ENCODE data around the gene PERCC1.

Gene PERCC1

GRCh38 chr16:1433263-1433560, 2.3 kb downstream of the PERCC1 start:
- DNase-seq (ENCODE audit: extremely low read depth, low read depth), result no peak
- no peak overlapping the region for H3K4me3 ChIP-seq (replicated peaks; ENCODE audit: low read depth, low read length)
- TF ChIP-seq CTCF (IDR thresholded peaks at IDR 0.05; ENCODE audit: low read depth, low read length, missing control alignments), result no peak

GRCh38 chr16:1433756-1434155, 2.9 kb downstream of the PERCC1 start:
- no peak for TF ChIP-seq CTCF (IDR thresholded peaks at IDR 0.05; ENCODE audit: low read depth, low read length, missing control alignments)
- DNase-seq (ENCODE audit: extremely low read depth, low read depth), result no peak
- no peak overlapping the region for H3K4me3 ChIP-seq (replicated peaks; ENCODE audit: low read depth, low read length)

GRCh38 chr16:1434644-1435592, 4.0 kb downstream of the PERCC1 start:
- no peak for DNase-seq (ENCODE audit: extremely low read depth, low read depth)
- H3K4me3 ChIP-seq (replicated peaks; ENCODE audit: low read depth, low read length), result no peak overlapping the region
- TF ChIP-seq CTCF (IDR thresholded peaks at IDR 0.05; ENCODE audit: low read depth, low read length, missing control alignments), result no peak

GRCh38 chr16:1435921-1436697, 5.2 kb downstream of the PERCC1 start:
- DNase-seq (ENCODE audit: extremely low read depth, low read depth), result no peak
- no peak overlapping the region for H3K4me3 ChIP-seq (replicated peaks; ENCODE audit: low read depth, low read length)
- no peak for TF ChIP-seq CTCF (IDR thresholded peaks at IDR 0.05; ENCODE audit: low read depth, low read length, missing control alignments)

- no peak for DNase-seq (ENCODE audit: extremely low read depth, low read depth)
- no peak overlapping the region for H3K4me3 ChIP-seq (replicated peaks; ENCODE audit: low read depth, low read length)
- no peak for TF ChIP-seq CTCF (IDR thresholded peaks at IDR 0.05; ENCODE audit: low read depth, low read length, missing control alignments)
Measured at GRCh38 chr16:1436731-1437355, 6.0 kb downstream of the PERCC1 start.

GRCh38 chr16:1437606-1438005, 6.7 kb downstream of the PERCC1 start:
- no peak overlapping the region for H3K4me3 ChIP-seq (replicated peaks; ENCODE audit: low read depth, low read length)
- TF ChIP-seq CTCF (IDR thresholded peaks at IDR 0.05; ENCODE audit: low read depth, low read length, missing control alignments), result no peak
- no peak for DNase-seq (ENCODE audit: extremely low read depth, low read depth)

Data from HFF-Myc (cell line).